ENCODE results near the gene POLR3G. TPM values are rescaled to one million over a fixed set of nuclear protein-coding genes. Genes with fewer than 3 reads are reported as not detected.

POLR3G gene
- polyA plus RNA-seq, 4 donors: 2.2 to 2.8 (median 2.3) TPM

DNA sequence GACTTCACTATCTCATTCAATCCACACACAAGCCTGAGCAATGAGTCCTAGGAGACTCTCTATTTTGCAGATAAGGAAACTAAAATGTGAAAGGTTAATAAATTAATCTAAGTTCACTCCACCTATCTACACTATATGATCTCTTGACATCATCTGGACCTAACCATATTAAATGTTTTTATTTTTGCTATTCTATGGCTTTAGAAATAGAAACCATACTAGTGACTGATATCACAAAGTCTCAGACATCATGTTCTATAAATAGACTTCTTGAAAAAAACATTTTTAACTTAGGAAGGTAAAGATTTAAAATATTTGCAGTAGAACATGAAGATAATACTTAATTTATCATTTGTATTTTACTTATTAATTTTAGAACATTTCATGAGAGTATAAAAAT is 74.6 kb downstream of the POLR3G start:
- no peak for DNase-seq (ENCODE audit: low read depth in 4 of 4, low spot score in 3 of 4)

DNA sequence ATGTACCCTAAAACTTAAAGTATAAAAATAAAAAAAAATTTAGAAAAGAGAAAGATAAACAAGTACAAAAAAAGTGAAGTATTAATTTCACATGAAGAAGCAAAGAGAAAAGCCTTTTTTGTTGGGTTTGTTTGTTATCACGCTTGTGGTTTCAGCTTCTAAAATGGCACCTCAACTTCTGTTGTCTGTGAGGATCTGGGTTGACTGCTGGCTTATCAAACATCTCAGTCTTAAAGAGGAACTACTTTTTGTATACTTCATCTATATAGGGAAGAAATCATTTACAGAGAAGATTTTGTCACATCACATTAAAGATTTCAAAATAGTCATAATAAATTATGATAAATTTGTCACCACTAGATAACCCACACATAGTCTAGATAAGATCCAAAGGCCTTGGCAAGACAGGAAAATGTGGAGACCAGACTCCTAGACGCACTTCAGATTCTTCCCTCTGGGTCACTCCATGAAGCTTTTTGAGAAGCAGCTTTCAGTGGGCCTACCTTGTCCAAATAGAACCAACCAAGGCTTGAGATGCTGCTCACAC is 75.1 kb downstream of the POLR3G start:
- no peak for DNase-seq (ENCODE audit: low read depth in 4 of 4, low spot score in 3 of 4)

- no peak for DNase-seq (ENCODE audit: low read depth in 4 of 4, low spot score in 3 of 4)
Observed at GRCh38 chr5:90550963-90551362, 76.3 kb downstream of the POLR3G start.

- DNase-seq (ENCODE audit: low read depth in 4 of 4, low spot score in 3 of 4): no peak
Observed at GRCh38 chr5:90551376-90551775, 76.7 kb downstream of the POLR3G start.

DNA sequence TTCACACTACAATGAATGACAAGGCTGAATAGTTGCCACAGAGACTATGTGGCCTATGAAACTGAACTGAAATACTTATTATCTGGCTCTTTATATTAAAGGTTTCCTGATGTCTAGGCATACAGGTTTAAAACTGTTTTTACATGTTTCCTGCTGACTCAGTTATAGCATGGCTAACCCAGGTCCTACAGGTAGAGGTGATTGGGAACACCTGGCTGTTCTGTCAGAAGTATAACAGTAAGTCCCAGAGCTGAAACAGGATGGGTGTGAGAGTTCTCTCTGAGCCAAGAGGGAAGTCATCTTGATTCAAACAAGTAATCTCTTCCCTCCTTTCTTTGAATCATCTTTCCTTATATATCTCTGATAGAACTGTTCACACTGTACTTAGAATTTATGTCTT is 79.0 kb downstream of the POLR3G start:
- no peak for DNase-seq (ENCODE audit: low read depth in 4 of 4, low spot score in 3 of 4)

- DNase-seq (ENCODE audit: low read depth in 4 of 4, low spot score in 3 of 4): no peak
Observed at GRCh38 chr5:90554358-90555006, 79.8 kb downstream of the POLR3G start.

GRCh38 chr5:90555666-90556065 is 81.0 kb downstream of the POLR3G start:
- no peak for DNase-seq (ENCODE audit: low read depth in 4 of 4, low spot score in 3 of 4)

DNA sequence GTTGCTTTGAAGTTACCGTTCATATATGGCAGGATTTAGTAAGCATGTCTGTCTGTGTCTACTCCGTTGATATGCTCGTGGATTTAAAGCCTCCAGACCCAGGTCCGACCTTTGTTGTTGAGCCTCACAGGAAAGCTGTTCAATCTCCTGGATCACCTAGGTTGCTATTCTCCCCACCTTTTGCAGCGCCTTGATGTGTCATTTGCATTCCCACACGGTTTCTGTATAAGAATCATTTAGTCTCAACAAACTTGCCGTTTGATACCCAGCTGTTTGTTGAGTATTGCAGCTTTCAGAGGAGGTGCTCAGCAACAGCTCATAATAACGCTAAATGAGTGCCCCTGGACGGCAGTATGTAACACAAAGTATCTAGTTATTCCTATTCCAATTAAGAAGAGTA is 82.7 kb downstream of the POLR3G start:
- DNase-seq (ENCODE audit: low read depth in 4 of 4, low spot score in 3 of 4): no peak

DNA sequence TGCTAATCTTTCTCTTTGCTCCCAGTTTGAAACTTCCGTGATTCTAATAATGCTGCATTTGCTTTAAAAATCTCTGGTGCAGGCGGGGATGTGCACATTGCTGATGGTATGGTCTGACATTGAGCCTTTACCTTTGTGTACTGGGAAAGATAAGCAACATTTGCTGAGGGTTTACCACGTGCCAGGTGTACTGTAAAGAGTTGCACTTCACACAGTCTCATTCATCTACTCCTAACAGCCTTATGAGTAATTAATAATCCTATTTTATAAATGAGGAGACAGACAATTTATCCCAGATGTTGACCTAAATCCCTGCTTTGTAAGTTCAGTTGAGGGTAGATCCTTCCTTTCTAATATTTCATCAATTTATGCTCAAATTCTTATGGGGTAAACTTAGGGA is 83.2 kb downstream of the POLR3G start:
- DNase-seq (ENCODE audit: low read depth in 4 of 4, low spot score in 3 of 4): no peak

- peak; percentile 69 to 86 (median 77) for DNase-seq (ENCODE audit: low read depth in 4 of 4, low spot score in 3 of 4)
Observed at GRCh38 chr5:90558344-90559192, 83.9 kb downstream of the POLR3G start, which contains the start of gene ADGRV1. Gene ADGRV1 (plus strand): TSS chr5:90558797. CDS start chr5:90558896, 99 bp downstream.

- no peak for DNase-seq (ENCODE audit: low read depth in 4 of 4, low spot score in 3 of 4)
Observed at GRCh38 chr5:90560771-90561170, 86.1 kb downstream of the POLR3G start.

GRCh38 chr5:90561766-90562165 is 87.1 kb downstream of the POLR3G start:
- no peak for DNase-seq (ENCODE audit: low read depth in 4 of 4, low spot score in 3 of 4)

GRCh38 chr5:90562341-90562740 is 87.7 kb downstream of the POLR3G start:
- DNase-seq (ENCODE audit: low read depth in 4 of 4, low spot score in 3 of 4): no peak

DNA sequence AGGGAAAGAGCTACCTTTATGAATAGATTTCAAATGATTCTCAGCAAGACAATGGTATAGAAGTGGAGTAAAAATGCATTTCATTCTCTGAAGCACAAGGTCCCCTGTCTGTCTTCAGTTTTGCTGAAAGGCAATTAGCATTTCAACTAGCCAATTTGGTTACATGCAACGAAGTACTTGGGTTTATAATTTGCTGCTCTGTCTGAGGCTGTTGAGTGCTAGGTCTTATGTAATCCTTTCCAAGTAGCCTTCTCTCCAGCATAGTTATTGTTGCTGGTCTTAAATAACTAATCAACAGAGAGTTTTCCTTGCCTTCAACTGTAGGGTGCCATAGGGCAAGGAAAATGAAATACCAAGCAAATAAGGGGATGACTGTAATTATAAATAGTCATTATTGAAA is 88.4 kb downstream of the POLR3G start:
- DNase-seq (ENCODE audit: low read depth in 4 of 4, low spot score in 3 of 4): no peak

Other genes with a start within 250 kb of the POLR3G start
- gene CETN3, start 65.1 kb upstream of the POLR3G start, polyA plus RNA-seq (ENCODE audit: insufficient read length in 4 of 4): 10 to 100 TPM; 66.7 to 84.8 (median 79.7) TPM
- 10 to 100 TPM; 11.6 to 13.7 (median 13.0) TPM for gene MBLAC2, start 93 bp upstream of the POLR3G start, polyA plus RNA-seq (ENCODE audit: insufficient read length in 4 of 4)
- 10 to 100 TPM; 26.2 to 35.4 (median 32.5) TPM for gene LYSMD3, start 54.7 kb downstream of the POLR3G start, polyA plus RNA-seq (ENCODE audit: insufficient read length in 4 of 4)
- gene ADGRV1, start 83.9 kb downstream of the POLR3G start, polyA plus RNA-seq (ENCODE audit: insufficient read length in 4 of 4): 10 to 100 TPM in 3 of 4 donors, 1 to 10 TPM in 1; 8.6 to 12.6 (median 12.0) TPM

Measured in right renal pelvis (tissue), 4 donors.